Psoas muscle (tissue), 8 donors: ENCODE results near the gene ACKR3. TPM values are rescaled to one million over a fixed set of nuclear protein-coding genes. Genes with fewer than 3 reads are reported as not detected.

ENCODE experiments used
- ATAC-seq, 4 donors: fragments of 200-7000 bp; cut with Tn5 transposase; one replicate each; pipeline ENCODE4 v1.9.1; 2020; ENCODE audit warnings: moderate library complexity in 3 of 4, mild to moderate bottlenecking in 2 of 4
- DNase-seq, 2 donors: peaks; one replicate each; pipeline ENCODE4 v3.0.0-alpha.2; 2020
- H3K27ac ChIP-seq: fragments of 200-600 bp; one replicate; pipeline ENCODE4 v1.8.0; 2022
- H3K27me3 ChIP-seq, 3 donors: fragments of 200-600 bp in 1 of 3; one replicate each; pipeline versions ENCODE4 v1.6.1 to v1.8.0; 2013 to 2022; ENCODE audit warnings: low read length in 2 of 3, mild to moderate bottlenecking in 2 of 3, moderate library complexity in 1 of 3; ENCODE audit not compliant: insufficient read depth in 3 of 3
- H3K36me3 ChIP-seq, 2 donors: fragments of 200-600 bp in 1 of 2; one replicate each; pipeline versions ENCODE4 v1.6.1 to v1.8.0; 2013 to 2022; ENCODE audit warnings: low read depth in 1 of 2, mild to moderate bottlenecking in 1 of 2, moderate library complexity in 1 of 2; ENCODE audit not compliant: insufficient read depth in 1 of 2
- H3K4me1 ChIP-seq: fragments of 200-600 bp; one replicate; pipeline ENCODE4 v1.8.0; 2022
- H3K4me3 ChIP-seq: fragments of 200-600 bp; one replicate; pipeline ENCODE4 v1.8.0; 2022; ENCODE audit warnings: mild to moderate bottlenecking
- H3K9me3 ChIP-seq: fragments of 200-600 bp; one replicate; pipeline ENCODE4 v1.8.0; 2022
- CTCF ChIP-seq: fragments of 200-600 bp; IDR thresholded peaks from one replicate; pipeline ENCODE4 v1.8.0; 2022; ENCODE audit warnings: antibody characterized with exemption
- WGBS, 3 donors: extraction: QIAGEN DNeasy Blood & Tissue Kit; methylation state at CpG; one replicate each; pipeline versions ENCODE4 v1.1.6 to v1.1.7; 2013; 5-methylcytosine and 5-hydroxymethylcytosine counted together
- intact Hi-C, 2 donors: fragments of 100-400 bp; cut with DNase I; formaldehyde crosslinking; loops; one replicate each; pipeline versions ENCODE4 v1.11.0 to v1.14.2; 2022
- polyA plus RNA-seq, 3 donors: library from polyadenylated mRNA; stranded (reverse); fragments of 200-250 nt; gene quantifications; one replicate each; pipeline ENCODE4 v1.2.3, GENCODE V29; 2013
- total RNA-seq, 4 donors: library from RNA; stranded (reverse); fragmentation: NEBNext Ultra II Directional in 2 of 4; extraction: Animal tissue kit (Norgen Biotek cat#: 25700) in 2 of 4; gene quantifications; one replicate each; pipeline versions ENCODE4 v1.2.1 to v1.2.4, GENCODE V29; 2021 to 2023
- donor health status: healthy with polysubstance abuse.
- donor health status: DM: no; HTN: no; CAD: no; lungs with moderate emphysema.
- donor health status: Bipolar disorder and iron deficiency.
- donor health status: healthy.
- donor health status: DM: yes; HTN: yes; CAD: no.
- donor health status: DM: no; HTN: no; CAD: no.
- donor health status: DM: no; HTN: no; CAD: no.
- donor health status: DM: yes; HTN: yes; CAD: no.

Gene ACKR3
- total and polyA plus RNA-seq, 7 donors: 7.8 to 25.3 (median 14.7) TPM

- 77 to 89% (median 82%) methylated on average over 15 of the region's 15 CpGs for WGBS, 3 donors
- peak overlapping the region; percentile 60 for H3K27ac ChIP-seq
Observed at GRCh38 chr2:236578411-236578846, 8.8 kb downstream of the ACKR3 start.

GRCh38 chr2:236579048-236579745 lies 9.6 kb downstream of the ACKR3 start:
- Histone ChIP-seq H3K9me3 (no peaks in the 10 kb centered on the region), H3K27ac (peak overlapping the region; percentile 14), H3K36me3 (peaks cover 0 to 20% of the 10 kb centered on the region in 2 donors), H3K4me1 (peaks cover 21% of the 10 kb centered on the region), H3K4me3 (no peak overlapping the region), H3K27me3 (no peaks in the 10 kb centered on the region)
- no peak for TF ChIP-seq CTCF
- DNase-seq (no peak), ATAC-seq (no peak)
- intact Hi-C loops: loop anchor here in 1 of 2 donors (5.0 kb wide), 2 partner anchors 243 to 448 kb away; no protein-coding TSS in a partner anchor
- WGBS, 3 donors: 71 to 81% (median 75%) methylated on average over 9 of the region's 9 CpGs

More at GRCh38 chr2:236578411-236578846, 8.8 kb downstream of the ACKR3 start:
- peaks cover 0 to 20% of the 10 kb centered on the region in 2 donors for H3K36me3 ChIP-seq
- no peak for DNase-seq
- H3K4me3 ChIP-seq: no peak overlapping the region
- ATAC-seq: no peak
- no peaks in the 10 kb centered on the region for H3K27me3 ChIP-seq
- no peaks in the 10 kb centered on the region for H3K9me3 ChIP-seq
- peaks cover 21% of the 10 kb centered on the region for H3K4me1 ChIP-seq
- intact Hi-C loops: loop anchor here in 1 of 2 donors (5.0 kb wide), 2 partner anchors 244 to 449 kb away; no protein-coding TSS in a partner anchor
- TF ChIP-seq CTCF: no peak

GRCh38 chr2:236579746-236580315 lies 10.2 kb downstream of the ACKR3 start:
- no peak overlapping the region for H3K4me3 ChIP-seq
- no peak for DNase-seq
- ATAC-seq: peak in 2 of 4 donors; percentile 22 to 33
- no peaks in the 10 kb centered on the region for H3K27me3 ChIP-seq
- intact Hi-C loops: loop anchor here in 1 of 2 donors (5.0 kb wide), 2 partner anchors 242 to 447 kb away; no protein-coding TSS in a partner anchor
- no peaks in the 10 kb centered on the region for H3K9me3 ChIP-seq
- no peak for TF ChIP-seq CTCF
- WGBS, 3 donors: 41 to 65% (median 51%) methylated on average over 9 of the region's 9 CpGs
- peak overlapping the region; percentile 14 for H3K27ac ChIP-seq
- H3K36me3 ChIP-seq: peaks cover 0 to 20% of the 10 kb centered on the region in 2 donors
- peaks cover 21% of the 10 kb centered on the region for H3K4me1 ChIP-seq

- Histone ChIP-seq H3K4me1 (peaks cover 21% of the 10 kb centered on the region), H3K36me3 (peaks cover 0 to 20% of the 10 kb centered on the region in 2 donors), H3K4me3 (no peak overlapping the region), H3K9me3 (no peaks in the 10 kb centered on the region), H3K27me3 (no peaks in the 10 kb centered on the region), H3K27ac (no peak overlapping the region)
- ATAC-seq: no peak
- TF ChIP-seq CTCF: no peak
- intact Hi-C loops: no loop called here
- DNase-seq: no peak
- 95 to 97% (median 95%) methylated on average over 29 of the region's 29 CpGs for WGBS, 3 donors
Observed at GRCh38 chr2:236580746-236581355, 11.2 kb downstream of the ACKR3 start.
